ENCODE measurements around the gene COX4I1. TPM values are rescaled to one million over a fixed set of nuclear protein-coding genes. Genes with fewer than 3 reads are reported as not detected.

The COX4I1 gene
- total and polyA plus RNA-seq, 7 donors: 627 to 1,800 (median 1,031) TPM

DNA sequence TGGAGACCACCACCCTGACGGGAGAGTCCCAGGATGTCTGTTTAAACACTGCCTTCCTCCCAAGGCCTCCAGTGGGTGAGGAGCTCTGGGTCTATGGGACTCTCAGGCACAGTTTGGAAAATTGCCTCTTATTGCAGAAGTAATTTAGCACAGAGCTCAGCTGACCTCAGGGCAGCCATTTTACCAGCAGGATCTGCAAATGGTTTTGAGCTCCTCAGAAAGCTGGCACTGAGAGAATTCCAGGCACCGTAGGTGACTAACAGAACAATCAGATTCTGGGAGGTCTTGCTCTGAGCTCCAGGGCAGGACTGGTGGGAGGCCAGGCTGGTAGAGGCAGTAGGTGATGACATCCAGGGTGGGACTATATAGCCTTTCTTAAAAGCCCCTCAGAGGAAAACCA, 31.3 kb upstream of the COX4I1 start:
- no peaks in the 10 kb centered on the region for H3K4me1 ChIP-seq
- no peak overlapping the region for H3K4me3 ChIP-seq
- no peaks in the 10 kb centered on the region for H3K9me3 ChIP-seq
- H3K36me3 ChIP-seq (ENCODE audit: insufficient read depth in 1 of 2, low read depth in 1 of 2): peaks cover 0 to 4% of the 10 kb centered on the region in 2 donors
- no peaks in the 10 kb centered on the region for H3K27me3 ChIP-seq (ENCODE audit: insufficient read depth in 3 of 3, low read length in 2 of 3)
- TF ChIP-seq CTCF (IDR thresholded peaks at IDR 0.05): no peak
- DNase-seq: no peak
- 60 to 61% (median 61%) methylated on average over 2 of the region's 2 CpGs for WGBS, 3 donors
- no peak for ATAC-seq
- intact Hi-C loops (cut with DNase I): no loop called here
- no peak overlapping the region for H3K27ac ChIP-seq

DNA sequence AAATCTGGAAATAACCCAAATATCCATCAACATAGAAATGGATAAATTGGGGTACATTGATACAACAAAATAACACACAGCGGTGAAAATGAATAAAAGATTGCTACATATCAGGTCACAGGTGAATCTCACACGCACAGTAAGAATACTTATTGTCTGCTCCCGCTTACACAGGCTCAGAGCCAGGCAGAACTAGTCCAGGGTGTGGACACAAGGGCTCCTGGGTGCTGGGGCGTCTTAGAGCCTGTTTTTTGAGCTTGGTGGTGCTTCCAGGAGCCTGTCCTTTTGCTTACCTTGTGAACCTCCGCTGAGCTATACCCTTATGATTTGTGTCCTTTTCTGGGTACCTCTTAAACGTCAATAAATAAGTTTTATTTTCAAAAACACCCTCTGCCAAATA, 28.8 kb upstream of the COX4I1 start:
- no peaks in the 10 kb centered on the region for H3K27me3 ChIP-seq (ENCODE audit: insufficient read depth in 3 of 3, low read length in 2 of 3)
- H3K36me3 ChIP-seq (ENCODE audit: insufficient read depth in 1 of 2, low read depth in 1 of 2): peaks cover 0 to 8% of the 10 kb centered on the region in 2 donors
- intact Hi-C loops (cut with DNase I): no loop called here
- no peak overlapping the region for H3K4me3 ChIP-seq
- no peak for TF ChIP-seq CTCF (IDR thresholded peaks at IDR 0.05)
- no peaks in the 10 kb centered on the region for H3K4me1 ChIP-seq
- DNase-seq (no peak), ATAC-seq (no peak)
- no peak overlapping the region for H3K27ac ChIP-seq
- H3K9me3 ChIP-seq: no peaks in the 10 kb centered on the region
- 95 to 98% (median 97%) methylated on average over 6 of the region's 6 CpGs for WGBS, 3 donors

GRCh38 chr16:85773044-85773443, 26.5 kb upstream of the COX4I1 start:
- intact Hi-C loops (cut with DNase I): no loop called here
- ATAC-seq (no peak), DNase-seq (no peak)
- peaks cover 0 to 27% of the 10 kb centered on the region in 2 donors for H3K36me3 ChIP-seq (ENCODE audit: insufficient read depth in 1 of 2, low read depth in 1 of 2)
- no peak overlapping the region for H3K4me3 ChIP-seq
- H3K4me1 ChIP-seq: no peaks in the 10 kb centered on the region
- TF ChIP-seq CTCF (IDR thresholded peaks at IDR 0.05): no peak
- H3K27ac ChIP-seq: no peak overlapping the region
- no peaks in the 10 kb centered on the region for H3K9me3 ChIP-seq
- no peaks in the 10 kb centered on the region for H3K27me3 ChIP-seq (ENCODE audit: insufficient read depth in 3 of 3, low read length in 2 of 3)
- 91 to 96% (median 95%) methylated on average over 6 of the region's 6 CpGs for WGBS, 3 donors

GRCh38 chr16:85774136-85774535, 25.4 kb upstream of the COX4I1 start:
- intact Hi-C loops (cut with DNase I): no loop called here
- no peaks in the 10 kb centered on the region for H3K9me3 ChIP-seq
- no peaks in the 10 kb centered on the region for H3K4me1 ChIP-seq
- H3K36me3 ChIP-seq (ENCODE audit: insufficient read depth in 1 of 2, low read depth in 1 of 2): peaks cover 0 to 38% of the 10 kb centered on the region in 2 donors
- H3K4me3 ChIP-seq: no peak overlapping the region
- no peak for TF ChIP-seq CTCF (IDR thresholded peaks at IDR 0.05)
- no peaks in the 10 kb centered on the region for H3K27me3 ChIP-seq (ENCODE audit: insufficient read depth in 3 of 3, low read length in 2 of 3)
- 77 to 81% (median 80%) methylated on average over 6 of the region's 6 CpGs for WGBS, 3 donors
- ATAC-seq (no peak), DNase-seq (no peak)
- no peak overlapping the region for H3K27ac ChIP-seq

DNA sequence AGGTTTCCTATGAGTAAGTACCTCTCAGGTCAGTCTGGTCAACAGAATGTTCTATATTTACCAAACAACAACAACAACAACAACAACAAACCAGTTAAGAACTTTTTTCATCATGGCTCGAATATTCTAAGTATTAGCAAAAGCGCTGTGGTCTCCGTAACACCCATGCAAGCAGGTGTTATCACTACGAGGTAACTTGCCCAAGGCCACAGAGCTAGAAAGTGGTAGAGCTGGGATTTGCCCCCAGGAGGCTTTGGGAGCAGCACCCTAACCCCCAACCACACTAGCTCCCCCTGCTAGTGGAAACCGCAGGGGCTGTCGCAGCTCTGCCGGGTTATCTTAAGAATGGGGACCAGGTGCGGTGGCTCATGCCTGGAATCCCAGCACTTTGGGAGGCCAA, 24.7 kb upstream of the COX4I1 start:
- no peak for ATAC-seq
- peaks cover 0 to 45% of the 10 kb centered on the region in 2 donors for H3K36me3 ChIP-seq (ENCODE audit: insufficient read depth in 1 of 2, low read depth in 1 of 2)
- no peak overlapping the region for H3K27ac ChIP-seq
- intact Hi-C loops (cut with DNase I): no loop called here
- H3K4me1 ChIP-seq: no peaks in the 10 kb centered on the region
- no peaks in the 10 kb centered on the region for H3K27me3 ChIP-seq (ENCODE audit: insufficient read depth in 3 of 3, low read length in 2 of 3)
- no peak for DNase-seq
- WGBS, 3 donors: 94 to 96% (median 95%) methylated on average over 8 of the region's 8 CpGs
- no peak overlapping the region for H3K4me3 ChIP-seq
- no peak for TF ChIP-seq CTCF (IDR thresholded peaks at IDR 0.05)
- H3K9me3 ChIP-seq: no peaks in the 10 kb centered on the region
